ENCODE results near the gene ACIN1. TPM values are rescaled to one million over a fixed set of nuclear protein-coding genes. Genes with fewer than 3 reads are reported as not detected.
A peak's percentile ranks its signal among the peaks of the same experiment; 100 is the strongest.

ACIN1 gene
- polyA plus RNA-seq, 4 donors: 53.8 to 228 (median 84.7) TPM

- Histone ChIP-seq H3K9me3 (ENCODE audit: control insufficient read depth in 2 of 2, insufficient read depth in 1 of 2, low read depth in 1 of 2, low read length in 1 of 2) (no peaks in the 10 kb centered on the region), H3K27ac (ENCODE audit: low read depth in 1 of 3, low read length in 2 of 3) (no peak overlapping the region), H3K27me3 (ENCODE audit: control insufficient read depth in 3 of 3, insufficient read depth in 3 of 3, low read length in 3 of 3) (no peaks in the 10 kb centered on the region), H3K36me3 (ENCODE audit: control insufficient read depth in 3 of 3, insufficient read depth in 2 of 3, low read depth in 1 of 3, low read length in 3 of 3) (peaks cover 15 to 25% (median 18%) of the 10 kb centered on the region in 3 donors), H3K4me1 (ENCODE audit: control insufficient read depth in 3 of 3, insufficient read depth in 2 of 3, low read depth in 1 of 3, low read length in 2 of 3) (peaks cover 0 to 24% (median 11%) of the 10 kb centered on the region in 3 donors), H3K4me3 (ENCODE audit: low read depth in 1 of 3, low read length in 3 of 3) (no peak overlapping the region)
- 82 to 92% (median 91%) methylated on average over 4 of the region's 4 CpGs for WGBS, 3 donors
- no peak for DNase-seq
- no peak for FAIRE-seq
Observed at GRCh38 chr14:23090254-23090636, 4.7 kb downstream of the ACIN1 start.

DNA sequence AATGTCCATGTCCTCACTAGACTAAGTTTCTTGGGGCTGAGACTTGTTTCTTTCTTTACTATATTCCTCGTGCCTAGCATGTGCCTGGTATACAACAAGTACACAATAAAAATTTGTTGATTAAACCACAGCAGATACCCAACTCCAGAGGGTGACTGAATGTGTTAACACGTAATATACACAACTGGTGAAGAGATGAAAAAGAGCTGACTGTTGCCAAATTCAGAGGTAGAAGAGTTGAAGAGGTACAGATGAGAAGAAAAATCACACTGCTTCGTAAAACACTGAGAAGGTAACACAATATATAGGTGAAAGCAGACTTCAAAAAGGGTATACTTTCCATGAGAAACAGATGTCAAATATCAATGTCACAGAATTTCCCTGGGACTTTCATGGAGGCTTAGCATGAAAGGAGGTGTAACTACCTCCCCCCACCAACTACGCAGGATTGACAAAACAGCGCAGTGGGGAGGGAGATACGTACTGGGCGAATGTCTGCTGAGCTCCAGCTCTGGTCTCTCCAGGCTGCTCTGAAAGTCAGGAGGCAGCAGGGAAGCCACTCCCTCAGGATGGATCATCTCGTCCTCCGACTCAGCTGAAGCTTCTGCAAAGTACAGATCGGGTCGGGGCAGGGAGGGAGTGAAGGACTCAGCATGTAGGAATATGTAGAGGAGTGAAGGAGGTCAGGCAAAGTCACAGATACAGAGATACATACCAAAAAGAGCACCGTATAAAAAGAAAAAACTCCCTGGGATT is 5.3 kb downstream of the ACIN1 start:
- H3K36me3 ChIP-seq (ENCODE audit: control insufficient read depth in 3 of 3, insufficient read depth in 2 of 3, low read depth in 1 of 3, low read length in 3 of 3): peaks cover 15 to 30% (median 20%) of the 10 kb centered on the region in 3 donors
- H3K4me1 ChIP-seq (ENCODE audit: control insufficient read depth in 3 of 3, insufficient read depth in 2 of 3, low read depth in 1 of 3, low read length in 2 of 3): peaks cover 0 to 24% (median 11%) of the 10 kb centered on the region in 3 donors
- H3K27ac ChIP-seq (ENCODE audit: low read depth in 1 of 3, low read length in 2 of 3): no peak overlapping the region
- H3K9me3 ChIP-seq (ENCODE audit: control insufficient read depth in 2 of 2, insufficient read depth in 1 of 2, low read depth in 1 of 2, low read length in 1 of 2): no peaks in the 10 kb centered on the region
- H3K27me3 ChIP-seq (ENCODE audit: control insufficient read depth in 3 of 3, insufficient read depth in 3 of 3, low read length in 3 of 3): no peaks in the 10 kb centered on the region
- 92 to 97% (median 93%) methylated on average over 12 of the region's 12 CpGs for WGBS, 3 donors
- DNase-seq (no peak), FAIRE-seq (no peak)
- H3K4me3 ChIP-seq (ENCODE audit: low read depth in 1 of 3, low read length in 3 of 3): no peak overlapping the region

DNA sequence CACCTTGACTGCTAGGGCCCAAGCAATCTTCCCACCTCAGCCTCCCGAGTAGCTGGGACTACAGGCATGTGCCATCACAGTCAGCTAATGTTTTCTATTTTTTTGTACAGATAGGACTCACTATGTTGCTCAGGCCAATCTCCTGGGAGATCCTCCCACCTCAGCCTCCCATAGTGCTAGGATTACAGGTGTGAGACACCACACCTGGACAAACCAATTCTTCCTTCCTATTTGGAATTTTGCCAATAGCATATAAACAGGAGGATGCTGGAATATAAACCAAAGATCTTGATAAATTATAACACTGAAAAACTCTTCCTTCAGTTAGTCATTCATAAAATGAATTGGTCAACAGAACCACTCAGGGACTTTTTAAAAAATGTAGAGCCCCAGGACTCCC is 8.4 kb downstream of the ACIN1 start:
- Histone ChIP-seq H3K4me1 (ENCODE audit: control insufficient read depth in 3 of 3, insufficient read depth in 2 of 3, low read depth in 1 of 3, low read length in 2 of 3) (peaks cover 0 to 9% (median 0%) of the 10 kb centered on the region in 3 donors), H3K9me3 (ENCODE audit: control insufficient read depth in 2 of 2, insufficient read depth in 1 of 2, low read depth in 1 of 2, low read length in 1 of 2) (no peaks in the 10 kb centered on the region), H3K36me3 (ENCODE audit: control insufficient read depth in 3 of 3, insufficient read depth in 2 of 3, low read depth in 1 of 3, low read length in 3 of 3) (peaks cover 14 to 48% (median 20%) of the 10 kb centered on the region in 3 donors), H3K27ac (ENCODE audit: low read depth in 1 of 3, low read length in 2 of 3) (peak overlapping the region in 1 of 3 donors; percentile 69), H3K4me3 (ENCODE audit: low read depth in 1 of 3, low read length in 3 of 3) (no peak overlapping the region), H3K27me3 (ENCODE audit: control insufficient read depth in 3 of 3, insufficient read depth in 3 of 3, low read length in 3 of 3) (no peaks in the 10 kb centered on the region)
- DNase-seq: no peak
- FAIRE-seq: no peak
- WGBS, 3 donors: 83 to 93% (median 92%) methylated on average over 1 of the region's 1 CpG

DNA sequence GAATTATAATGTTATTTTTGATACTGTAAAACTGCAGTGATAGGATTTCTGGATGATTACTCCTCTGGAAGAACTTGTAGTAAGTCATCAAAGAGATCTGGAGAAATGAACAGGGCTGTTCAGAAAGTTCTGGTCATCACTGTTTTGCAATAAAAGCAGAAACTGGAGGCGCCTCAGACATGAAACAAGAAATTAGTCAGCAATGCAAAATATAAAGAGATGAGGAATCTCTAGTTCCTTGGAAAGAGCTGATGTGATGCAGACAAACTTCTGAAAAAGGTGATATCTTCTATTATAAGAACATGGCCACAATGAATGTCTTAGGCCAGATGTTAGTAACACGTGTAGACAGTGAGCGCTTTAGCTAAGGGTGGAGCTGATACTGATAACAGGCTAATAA is 9.5 kb downstream of the ACIN1 start:
- Histone ChIP-seq H3K4me3 (ENCODE audit: low read depth in 1 of 3, low read length in 3 of 3) (no peak overlapping the region), H3K36me3 (ENCODE audit: control insufficient read depth in 3 of 3, insufficient read depth in 2 of 3, low read depth in 1 of 3, low read length in 3 of 3) (peaks cover 20 to 45% (median 24%) of the 10 kb centered on the region in 3 donors), H3K9me3 (ENCODE audit: control insufficient read depth in 2 of 2, insufficient read depth in 1 of 2, low read depth in 1 of 2, low read length in 1 of 2) (no peaks in the 10 kb centered on the region), H3K4me1 (ENCODE audit: control insufficient read depth in 3 of 3, insufficient read depth in 2 of 3, low read depth in 1 of 3, low read length in 2 of 3) (peaks cover 0 to 9% (median 0%) of the 10 kb centered on the region in 3 donors), H3K27me3 (ENCODE audit: control insufficient read depth in 3 of 3, insufficient read depth in 3 of 3, low read length in 3 of 3) (no peaks in the 10 kb centered on the region), H3K27ac (ENCODE audit: low read depth in 1 of 3, low read length in 2 of 3) (peak overlapping the region in 2 of 3 donors; percentile 10 to 69)
- DNase-seq: peak; percentile 46 to 47
- FAIRE-seq: no peak
- WGBS, 3 donors: 44 to 64% (median 48%) methylated on average over 3 of the region's 3 CpGs

GRCh38 chr14:23080474-23080873 is 14.5 kb downstream of the ACIN1 start:
- Histone ChIP-seq H3K9me3 (ENCODE audit: control insufficient read depth in 2 of 2, insufficient read depth in 1 of 2, low read depth in 1 of 2, low read length in 1 of 2) (no peaks in the 10 kb centered on the region), H3K27me3 (ENCODE audit: control insufficient read depth in 3 of 3, insufficient read depth in 3 of 3, low read length in 3 of 3) (no peaks in the 10 kb centered on the region), H3K27ac (ENCODE audit: low read depth in 1 of 3, low read length in 2 of 3) (no peak overlapping the region), H3K4me1 (ENCODE audit: control insufficient read depth in 3 of 3, insufficient read depth in 2 of 3, low read depth in 1 of 3, low read length in 2 of 3) (peaks cover 0 to 30% (median 7%) of the 10 kb centered on the region in 3 donors), H3K36me3 (ENCODE audit: control insufficient read depth in 3 of 3, insufficient read depth in 2 of 3, low read depth in 1 of 3, low read length in 3 of 3) (peaks cover 27 to 56% (median 35%) of the 10 kb centered on the region in 3 donors), H3K4me3 (ENCODE audit: low read depth in 1 of 3, low read length in 3 of 3) (no peak overlapping the region)
- FAIRE-seq: no peak
- WGBS, 3 donors: 75 to 82% (median 76%) methylated on average over 1 of the region's 1 CpG
- no peak for DNase-seq

GRCh38 chr14:23079716-23080115 is 15.2 kb downstream of the ACIN1 start:
- H3K4me3 ChIP-seq (ENCODE audit: low read depth in 1 of 3, low read length in 3 of 3): no peak overlapping the region
- H3K27me3 ChIP-seq (ENCODE audit: control insufficient read depth in 3 of 3, insufficient read depth in 3 of 3, low read length in 3 of 3): no peaks in the 10 kb centered on the region
- FAIRE-seq (no peak), DNase-seq (no peak)
- peaks cover 27 to 52% (median 35%) of the 10 kb centered on the region in 3 donors for H3K36me3 ChIP-seq (ENCODE audit: control insufficient read depth in 3 of 3, insufficient read depth in 2 of 3, low read depth in 1 of 3, low read length in 3 of 3)
- H3K27ac ChIP-seq (ENCODE audit: low read depth in 1 of 3, low read length in 2 of 3): peak overlapping the region in 2 of 3 donors; percentile 17 to 89
- peaks cover 0 to 33% (median 7%) of the 10 kb centered on the region in 3 donors for H3K4me1 ChIP-seq (ENCODE audit: control insufficient read depth in 3 of 3, insufficient read depth in 2 of 3, low read depth in 1 of 3, low read length in 2 of 3)
- no peaks in the 10 kb centered on the region for H3K9me3 ChIP-seq (ENCODE audit: control insufficient read depth in 2 of 2, insufficient read depth in 1 of 2, low read depth in 1 of 2, low read length in 1 of 2)
- WGBS, 3 donors: 89 to 94% (median 92%) methylated on average over 2 of the region's 2 CpGs

GRCh38 chr14:23078692-23079116 is 16.2 kb downstream of the ACIN1 start:
- WGBS, 3 donors: 42 to 45% (median 44%) methylated on average over 2 of the region's 2 CpGs
- DNase-seq: peak; percentile 58 to 87
- H3K4me1 ChIP-seq (ENCODE audit: control insufficient read depth in 3 of 3, insufficient read depth in 2 of 3, low read depth in 1 of 3, low read length in 2 of 3): peaks cover 0 to 33% (median 7%) of the 10 kb centered on the region in 3 donors
- no peaks in the 10 kb centered on the region for H3K27me3 ChIP-seq (ENCODE audit: control insufficient read depth in 3 of 3, insufficient read depth in 3 of 3, low read length in 3 of 3)
- peak overlapping the region in 2 of 3 donors; percentile 2 to 89 for H3K27ac ChIP-seq (ENCODE audit: low read depth in 1 of 3, low read length in 2 of 3)
- no peaks in the 10 kb centered on the region for H3K9me3 ChIP-seq (ENCODE audit: control insufficient read depth in 2 of 2, insufficient read depth in 1 of 2, low read depth in 1 of 2, low read length in 1 of 2)
- FAIRE-seq: no peak
- peaks cover 27 to 51% (median 32%) of the 10 kb centered on the region in 3 donors for H3K36me3 ChIP-seq (ENCODE audit: control insufficient read depth in 3 of 3, insufficient read depth in 2 of 3, low read depth in 1 of 3, low read length in 3 of 3)
- no peak overlapping the region for H3K4me3 ChIP-seq (ENCODE audit: low read depth in 1 of 3, low read length in 3 of 3)

DNA sequence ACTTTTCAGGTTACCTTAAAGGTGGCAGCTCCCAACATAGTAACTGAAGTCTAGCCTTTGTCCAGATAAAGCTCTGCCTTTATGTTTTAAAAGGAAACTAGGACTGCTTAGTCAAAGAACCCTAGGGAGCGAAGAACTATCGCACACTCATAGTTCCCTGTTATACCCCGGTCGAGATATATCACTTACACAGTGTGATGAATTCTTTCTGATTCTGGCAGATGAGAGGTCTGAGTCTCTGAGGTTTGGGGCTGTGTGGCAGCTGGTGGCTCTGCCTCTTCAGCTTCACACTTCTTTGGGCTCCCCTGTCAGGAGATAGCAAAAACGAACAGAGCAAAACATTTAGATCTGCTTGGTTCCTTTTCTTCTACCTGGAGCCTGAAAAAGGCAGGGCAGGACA is 17.0 kb downstream of the ACIN1 start:
- Histone ChIP-seq H3K27ac (ENCODE audit: low read depth in 1 of 3, low read length in 2 of 3) (peak overlapping the region in 2 of 3 donors; percentile 63 to 73), H3K27me3 (ENCODE audit: control insufficient read depth in 3 of 3, insufficient read depth in 3 of 3, low read length in 3 of 3) (no peaks in the 10 kb centered on the region), H3K36me3 (ENCODE audit: control insufficient read depth in 3 of 3, insufficient read depth in 2 of 3, low read depth in 1 of 3, low read length in 3 of 3) (peaks cover 28 to 52% (median 32%) of the 10 kb centered on the region in 3 donors), H3K4me1 (ENCODE audit: control insufficient read depth in 3 of 3, insufficient read depth in 2 of 3, low read depth in 1 of 3, low read length in 2 of 3) (peaks cover 0 to 37% (median 7%) of the 10 kb centered on the region in 3 donors), H3K4me3 (ENCODE audit: low read depth in 1 of 3, low read length in 3 of 3) (no peak overlapping the region), H3K9me3 (ENCODE audit: control insufficient read depth in 2 of 2, insufficient read depth in 1 of 2, low read depth in 1 of 2, low read length in 1 of 2) (no peaks in the 10 kb centered on the region)
- FAIRE-seq (no peak), DNase-seq (no peak)
- WGBS, 3 donors: 87 to 89% (median 88%) methylated on average over 5 of the region's 5 CpGs
